Activated CD4-positive, alpha-beta T cell treated with anti-CD3 and anti-CD28 coated beads, Interleukin-2, Interleukin-4, amounts not matched to agents 100 ng/mL and 50 ng/mL, durations not matched to agents 16 hours and 8 hours (primary cell): ENCODE measurements around the gene MPP7.

Source experiments
- DNase-seq: peaks from one replicate; pipeline ENCODE4 v3.0.0-alpha.2; 2020; ENCODE audit warnings: low spot score

Gene MPP7

DNA sequence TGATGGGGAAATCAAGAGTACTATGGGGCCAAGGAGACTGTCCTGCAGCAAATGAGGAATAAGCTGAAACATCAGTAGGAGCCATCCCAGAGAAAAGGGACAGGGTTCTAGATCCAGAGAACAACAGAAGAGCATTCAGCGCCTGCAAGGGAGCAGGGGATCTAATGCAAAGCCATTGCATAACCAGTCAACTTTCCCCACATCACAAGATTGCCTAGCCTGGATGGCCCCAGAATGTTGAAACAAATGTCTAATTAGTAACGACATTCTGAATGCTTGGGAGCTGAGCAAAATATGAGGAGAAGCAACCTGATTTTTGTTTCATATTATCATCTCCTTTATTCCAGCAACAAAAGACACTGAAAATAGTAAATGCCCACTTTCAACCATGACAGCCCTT lies 2.7 kb upstream of the MPP7 start:
- DNase-seq = no peak

DNA sequence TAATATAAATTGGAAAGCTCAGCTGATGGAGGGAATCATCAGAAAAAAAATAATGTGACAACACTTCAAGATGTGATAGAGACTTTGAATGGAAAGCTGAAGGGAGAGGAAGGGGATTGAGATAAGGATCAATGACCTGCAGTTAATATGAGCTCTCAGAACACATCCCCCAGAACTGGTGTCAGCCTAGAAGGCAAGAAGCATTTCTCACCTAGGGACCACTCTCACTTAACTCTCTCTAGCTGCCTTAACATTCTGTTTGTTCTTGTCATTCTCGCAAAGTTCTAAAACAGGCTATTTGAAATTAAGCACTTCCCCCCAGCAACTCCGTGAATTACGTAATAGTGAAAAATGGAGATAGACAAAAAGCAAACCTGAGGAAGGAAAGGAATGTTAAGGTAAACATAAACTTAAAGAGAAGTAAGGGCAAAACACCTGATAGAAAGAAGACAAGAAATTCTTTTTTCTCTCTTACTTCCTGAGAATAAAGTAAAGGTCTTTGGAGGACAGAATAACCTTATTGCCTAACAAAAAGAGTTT lies 1.2 kb upstream of the MPP7 start:
- no peak for DNase-seq

DNA sequence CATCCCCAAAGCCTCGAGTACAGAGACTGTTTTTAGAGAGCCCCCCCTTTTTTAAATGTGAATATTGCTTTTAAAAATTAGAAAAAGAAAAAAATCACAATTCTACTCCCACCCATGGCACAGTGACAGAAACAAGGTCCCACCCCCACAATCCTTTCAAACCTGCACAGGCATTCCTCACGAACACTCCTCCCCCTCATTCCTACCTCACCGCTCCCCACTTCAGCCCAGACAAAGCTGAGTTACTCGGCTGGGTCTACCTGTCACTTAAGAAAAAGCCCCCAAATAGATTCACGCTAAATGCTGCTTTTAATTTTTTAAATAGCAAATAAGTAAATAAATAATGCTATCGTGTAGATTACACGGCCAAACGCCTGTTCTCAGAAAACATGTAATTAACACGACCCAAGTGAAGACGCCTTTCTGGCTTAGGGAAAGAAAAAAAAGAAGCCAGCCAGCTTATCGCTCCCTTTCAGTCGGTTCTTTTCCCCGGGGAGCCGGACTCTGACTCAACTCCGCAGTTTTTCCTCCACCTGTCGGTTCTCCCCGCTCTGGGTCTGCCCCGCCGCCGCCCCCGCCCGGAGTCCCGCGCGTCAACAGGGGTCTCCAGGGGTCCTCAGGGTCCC lies 739 bp downstream of the MPP7 start:
- DNase-seq = no peak

DNA sequence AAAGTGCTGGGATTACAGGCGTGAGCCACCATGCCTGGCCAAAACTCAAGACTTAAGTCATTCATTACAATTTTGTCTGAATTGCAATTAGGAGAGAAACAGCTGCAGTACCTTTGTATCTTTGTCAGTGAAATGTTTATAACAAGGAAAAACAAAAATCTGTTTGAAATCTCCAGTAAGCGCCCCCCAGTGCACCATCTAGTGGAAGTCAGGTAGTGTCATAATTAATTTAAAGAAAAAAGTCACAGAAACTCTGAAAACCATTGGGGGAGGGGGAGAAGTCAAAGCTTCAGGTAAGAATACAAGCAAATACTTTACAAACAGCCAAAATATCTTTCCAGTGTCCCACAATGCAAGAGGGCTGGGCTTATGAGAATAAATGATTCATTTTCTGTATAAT lies 2.8 kb downstream of the MPP7 start:
- DNase-seq = no peak

DNA sequence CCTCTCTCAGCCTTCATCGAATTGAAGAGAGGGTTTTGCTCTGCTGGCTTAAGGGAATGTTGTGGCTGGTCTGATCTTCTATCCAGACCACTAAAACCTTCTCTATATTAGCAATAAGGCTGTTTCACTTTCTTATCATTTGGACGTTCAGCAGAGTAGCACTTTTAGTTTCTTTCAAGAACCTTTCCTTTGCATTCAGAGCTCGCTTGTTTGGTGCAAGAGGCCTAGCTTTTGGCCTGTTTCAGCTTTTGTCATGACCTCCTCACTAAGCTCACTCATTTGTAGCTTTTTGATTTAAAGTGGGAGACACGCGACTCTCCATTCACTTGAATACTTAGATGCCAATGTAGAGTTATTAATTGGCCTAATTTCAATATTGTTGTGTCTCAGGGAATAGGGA lies 3.9 kb downstream of the MPP7 start:
- DNase-seq = peak; percentile 50

DNA sequence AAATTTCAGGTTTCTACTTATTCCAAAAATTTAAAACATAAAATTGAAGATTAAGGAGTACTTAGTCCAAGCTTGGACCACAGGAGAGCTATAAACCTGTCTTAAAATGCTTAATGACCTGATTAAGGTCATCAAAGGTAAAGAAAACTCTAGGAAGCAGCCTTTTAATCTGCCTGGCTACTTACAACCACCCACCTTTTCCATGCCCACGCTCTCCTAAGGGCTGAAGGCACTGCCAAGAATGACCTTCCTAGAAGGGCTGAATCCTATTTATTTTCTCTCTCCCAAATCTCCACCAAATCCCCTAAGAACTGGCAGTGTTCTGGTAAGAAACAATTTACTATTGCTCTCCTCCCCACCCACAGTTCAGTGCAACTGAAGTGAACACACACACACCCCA lies 6.8 kb downstream of the MPP7 start:
- DNase-seq = no peak

DNA sequence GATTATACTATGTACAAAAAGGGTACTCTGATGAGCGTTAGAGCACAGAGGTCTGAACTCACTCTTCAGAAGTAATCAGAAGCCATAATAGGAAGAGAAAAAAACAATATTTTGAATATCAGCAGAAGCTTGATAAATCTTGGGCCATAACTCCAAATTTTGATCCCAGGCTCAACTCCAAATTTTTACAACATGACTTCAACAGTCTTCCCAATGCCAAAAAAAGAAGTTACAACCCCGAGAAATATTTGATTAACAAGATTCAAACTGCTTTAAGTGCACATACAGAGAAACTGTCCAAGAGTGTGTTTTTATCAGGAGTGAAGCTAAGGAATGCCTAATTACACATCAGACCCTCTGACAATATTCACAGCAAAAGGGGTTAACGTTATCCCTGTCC lies 7.5 kb downstream of the MPP7 start:
- DNase-seq = no peak

DNA sequence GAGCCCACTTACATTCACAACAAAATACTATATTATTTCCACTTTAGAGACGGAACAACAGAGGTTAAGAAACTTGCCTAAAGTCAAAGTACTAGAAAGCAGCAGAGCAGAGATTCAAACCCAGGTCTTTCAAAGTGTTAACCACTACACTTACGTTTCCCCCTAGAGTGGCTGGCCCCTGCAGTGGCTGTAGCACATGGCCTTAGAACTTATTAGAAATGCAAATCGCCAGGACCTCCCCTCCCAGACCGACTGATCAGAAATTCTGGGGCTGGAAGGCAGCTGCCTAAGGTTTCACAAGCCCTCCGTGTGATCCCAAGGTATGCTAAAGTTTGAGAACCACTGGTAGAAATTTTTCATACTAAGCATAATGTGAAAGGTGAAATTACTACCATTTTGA lies 8.1 kb downstream of the MPP7 start:
- DNase-seq = no peak

DNA sequence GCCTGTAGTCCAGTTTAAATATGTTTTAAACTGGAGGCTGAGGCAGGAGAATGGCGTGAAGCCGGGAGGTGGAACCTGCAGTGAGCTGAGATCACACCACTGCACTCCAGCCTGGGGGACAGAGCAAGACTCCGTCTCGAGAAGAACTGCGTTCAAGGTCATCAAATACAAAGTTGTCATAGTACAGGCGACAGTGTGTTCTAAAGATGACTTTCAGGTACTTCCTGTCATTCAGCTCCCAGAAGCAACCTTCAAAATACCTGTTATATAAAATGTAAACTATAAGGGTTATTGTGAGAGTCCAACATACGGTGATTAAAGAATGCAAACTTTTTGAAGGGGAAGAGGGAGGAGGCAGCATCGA lies 8.7 kb downstream of the MPP7 start:
- no peak for DNase-seq

DNA sequence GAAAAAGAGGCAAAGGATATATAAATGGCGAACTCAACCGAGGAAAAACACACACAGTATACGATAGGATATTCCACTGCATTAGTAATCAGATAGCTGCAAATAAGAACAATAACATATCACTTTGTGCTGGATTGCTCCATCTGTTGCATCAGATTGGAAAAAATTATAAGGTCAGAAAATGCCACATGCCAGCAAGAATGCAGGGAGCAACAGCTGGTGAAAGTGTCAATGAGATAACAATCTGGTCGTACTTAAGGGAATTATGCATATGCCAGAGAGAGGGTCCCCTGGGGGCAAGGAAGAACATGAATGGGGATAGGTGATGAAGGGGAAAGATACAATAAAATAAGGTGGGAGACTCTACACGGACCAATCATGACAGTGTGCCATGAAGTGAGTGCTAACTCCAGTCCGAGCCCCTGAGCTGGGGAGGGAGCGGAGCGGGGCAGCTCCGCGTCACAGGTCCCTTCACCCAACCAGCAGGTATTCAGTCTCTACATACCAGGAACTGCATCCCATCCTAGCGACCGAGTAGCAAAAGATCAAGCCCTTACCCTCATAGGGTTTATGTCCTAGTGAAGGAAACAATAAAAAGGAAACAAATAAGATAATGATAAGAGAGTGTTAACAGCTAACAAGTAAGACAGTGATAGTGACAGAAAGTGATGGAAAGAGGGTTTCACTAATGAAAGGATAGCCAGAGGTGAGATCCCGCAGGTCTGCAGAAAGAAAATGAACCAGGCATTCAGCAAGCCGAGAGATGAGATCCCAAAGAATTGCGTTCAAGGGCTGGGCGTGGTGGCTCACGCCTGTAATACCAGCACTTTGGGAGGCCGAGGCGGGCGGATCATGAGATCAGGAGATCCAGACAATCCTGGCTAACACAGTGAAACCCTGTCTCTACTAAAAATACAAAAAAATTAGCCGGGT lies 9.4 kb downstream of the MPP7 start:
- no peak for DNase-seq

DNA sequence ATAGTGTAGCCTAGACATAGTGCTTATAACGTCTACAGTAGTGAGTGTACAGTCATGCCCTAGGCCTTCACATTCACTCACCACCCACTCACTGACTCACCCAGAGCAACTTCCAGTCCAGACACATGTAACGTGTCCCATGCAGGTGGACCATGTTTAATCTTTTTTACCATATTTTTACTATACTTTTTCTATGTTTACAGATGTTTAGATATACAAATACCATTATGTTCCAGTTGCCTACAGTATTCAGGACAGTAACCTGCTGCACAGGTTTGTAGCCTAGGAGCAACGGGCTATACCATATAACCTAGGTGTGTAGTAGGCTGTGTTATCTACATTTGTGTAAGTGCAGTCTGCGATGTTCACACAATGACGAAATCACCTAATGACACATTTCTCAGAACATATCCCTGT lies 11.0 kb downstream of the MPP7 start:
- DNase-seq = peak; percentile 32

DNA sequence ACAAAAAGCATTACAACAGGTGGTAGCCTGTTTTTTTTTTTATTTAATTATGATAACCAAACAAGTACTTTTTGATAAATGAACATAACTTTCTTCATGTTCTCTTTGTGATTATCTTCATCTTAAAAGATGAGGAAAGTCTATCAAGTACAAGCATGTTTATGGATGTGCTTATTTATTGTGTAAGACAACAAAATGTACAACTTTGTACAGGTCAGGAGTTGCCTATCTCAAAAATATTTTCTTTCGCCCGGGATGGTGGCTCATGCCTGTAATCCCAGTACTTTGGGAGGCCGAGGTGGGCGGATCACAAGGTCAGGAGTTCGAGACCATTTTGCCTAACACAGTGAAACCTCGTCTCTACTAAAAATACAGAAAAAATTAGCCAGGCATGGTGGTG lies 17.0 kb downstream of the MPP7 start:
- DNase-seq = no peak

DNA sequence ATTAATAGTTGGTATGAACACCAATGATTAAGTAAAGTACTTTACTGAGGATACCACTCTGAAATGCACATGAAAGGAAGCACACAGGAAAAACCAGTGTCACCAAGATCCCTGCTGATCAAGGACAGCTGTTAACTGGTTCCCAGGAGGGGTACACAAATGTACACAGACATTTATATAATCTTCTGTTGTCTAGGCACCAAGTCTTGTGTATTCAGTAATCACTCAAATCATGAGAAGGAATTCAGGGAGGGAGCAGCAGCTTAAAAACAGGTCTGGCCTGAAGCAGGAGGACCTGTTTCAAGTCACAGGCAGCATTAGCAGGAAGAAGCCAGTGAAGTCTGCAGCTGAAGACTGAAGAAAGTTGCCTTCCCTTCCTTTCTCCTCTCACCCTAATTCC lies 18.7 kb downstream of the MPP7 start:
- DNase-seq = no peak

DNA sequence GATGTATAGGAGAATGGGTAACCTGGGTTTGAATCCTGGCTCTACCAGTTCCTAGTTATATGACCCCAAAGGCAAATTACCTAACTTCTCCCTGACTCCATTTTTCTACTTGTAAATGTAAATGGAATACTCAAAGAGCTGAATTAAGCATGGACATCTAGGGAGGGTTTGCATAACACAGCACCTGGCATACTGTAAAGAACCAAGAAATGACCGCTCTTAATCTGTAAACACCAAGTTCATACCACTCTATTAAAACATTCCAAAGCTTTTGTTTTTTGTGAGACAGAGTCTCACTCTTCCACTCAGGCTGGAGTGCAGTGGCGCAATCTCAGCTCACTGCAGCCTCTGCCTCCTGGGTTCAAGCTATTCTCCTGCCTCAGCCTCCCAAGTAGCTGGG lies 19.6 kb downstream of the MPP7 start:
- DNase-seq = no peak

DNA sequence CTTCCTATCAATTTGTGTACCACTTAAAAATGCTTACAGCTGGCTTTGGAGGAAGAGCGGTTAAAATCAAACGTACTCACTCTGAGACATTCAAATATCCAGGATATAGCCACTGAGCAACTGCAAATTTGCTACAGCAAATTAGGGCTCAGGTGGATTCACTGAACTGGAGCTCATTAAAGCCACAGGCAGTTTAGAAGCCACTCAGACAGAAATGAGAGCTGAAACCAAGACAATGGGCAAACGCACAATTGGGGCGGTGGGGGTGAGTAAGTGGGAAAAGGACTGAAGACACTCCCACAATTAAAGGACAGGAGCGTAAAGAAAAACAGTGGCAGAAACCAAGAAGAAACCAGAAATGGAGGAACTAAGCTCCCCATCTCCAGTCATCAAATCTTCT lies 20.5 kb downstream of the MPP7 start:
- no peak for DNase-seq

DNA sequence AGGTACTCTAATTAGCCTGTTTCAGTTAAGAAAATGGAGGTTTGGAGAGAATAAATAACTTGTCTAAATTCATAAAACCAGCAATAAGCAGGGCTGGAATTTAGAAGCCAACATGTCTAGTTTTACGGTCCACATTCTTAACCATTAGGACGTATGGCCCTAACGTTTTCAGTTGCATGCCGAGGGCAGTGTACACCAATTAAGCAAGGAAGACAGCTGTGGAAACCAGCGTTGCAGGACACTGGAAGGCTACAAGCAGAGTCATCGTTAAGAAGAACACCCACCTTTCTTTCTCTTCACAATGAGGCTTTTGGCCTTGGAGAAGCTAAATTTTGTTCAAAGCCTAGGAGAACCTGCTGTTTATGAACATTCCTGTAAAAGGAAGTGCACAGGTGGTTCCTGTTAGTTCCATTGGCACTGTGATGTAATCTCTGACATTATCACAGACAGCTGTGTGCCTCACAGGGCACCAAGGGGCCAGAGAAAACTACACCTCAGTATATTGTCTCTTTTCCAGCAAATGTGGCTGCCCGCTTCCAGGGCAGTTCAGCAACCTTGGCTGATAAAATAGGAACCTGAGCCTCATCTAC lies 21.0 kb downstream of the MPP7 start:
- no peak for DNase-seq

DNA sequence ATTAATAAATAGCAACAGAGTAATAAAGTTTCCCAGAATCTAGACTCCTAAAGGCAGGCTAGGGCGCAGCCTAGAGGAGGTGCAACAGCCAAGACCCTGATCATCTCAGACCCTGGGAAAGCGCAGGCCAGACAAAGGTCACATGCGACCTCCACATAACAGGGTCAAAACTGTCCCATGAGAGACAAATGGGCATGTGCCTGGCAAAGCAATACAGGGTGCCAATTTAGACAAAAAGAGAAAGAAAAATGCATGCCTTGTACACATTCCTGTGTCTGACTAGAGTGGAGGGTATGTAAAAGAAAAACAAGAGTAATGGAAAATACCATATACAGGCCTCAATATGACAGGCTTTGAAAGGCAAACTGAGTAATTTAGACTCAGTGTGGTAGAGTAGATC lies 22.2 kb downstream of the MPP7 start:
- no peak for DNase-seq

DNA sequence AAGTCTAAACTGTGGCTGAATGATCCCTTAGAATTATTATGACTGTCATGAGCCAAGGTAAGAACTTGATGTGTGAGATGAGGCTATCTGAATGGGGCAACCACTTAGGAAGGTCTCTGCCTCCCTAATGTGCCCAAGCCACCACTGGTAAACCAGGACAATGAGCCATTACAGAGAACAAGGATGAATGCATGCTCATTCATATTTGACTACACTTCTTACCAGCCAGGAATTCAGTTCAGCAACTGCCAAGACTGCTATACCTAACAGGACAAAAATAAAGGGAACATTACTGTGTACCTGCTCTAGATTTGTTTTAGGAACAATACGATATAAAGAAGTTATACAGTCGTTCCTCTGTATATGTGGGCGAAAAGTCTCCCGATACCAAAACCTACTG lies 23.0 kb downstream of the MPP7 start:
- no peak for DNase-seq

DNA sequence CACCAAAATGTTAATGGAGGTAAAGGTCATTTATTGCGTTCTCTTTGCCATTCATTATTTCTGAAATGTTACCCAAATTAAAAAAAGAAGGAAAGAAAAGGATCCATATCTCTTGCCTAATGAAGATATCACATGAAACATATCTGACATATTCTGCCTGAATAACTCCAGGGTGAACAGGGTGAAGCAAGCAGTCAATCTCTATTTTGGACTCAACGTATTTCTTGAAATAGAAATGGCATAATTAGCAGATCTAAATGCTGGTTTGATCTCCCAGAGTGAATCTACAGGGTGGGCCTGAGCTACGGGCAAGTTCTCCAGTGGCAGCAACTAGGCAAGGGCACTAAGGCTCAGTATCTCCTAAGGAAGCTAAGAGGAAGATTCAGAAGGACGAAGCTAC lies 24.0 kb downstream of the MPP7 start:
- no peak for DNase-seq

DNA sequence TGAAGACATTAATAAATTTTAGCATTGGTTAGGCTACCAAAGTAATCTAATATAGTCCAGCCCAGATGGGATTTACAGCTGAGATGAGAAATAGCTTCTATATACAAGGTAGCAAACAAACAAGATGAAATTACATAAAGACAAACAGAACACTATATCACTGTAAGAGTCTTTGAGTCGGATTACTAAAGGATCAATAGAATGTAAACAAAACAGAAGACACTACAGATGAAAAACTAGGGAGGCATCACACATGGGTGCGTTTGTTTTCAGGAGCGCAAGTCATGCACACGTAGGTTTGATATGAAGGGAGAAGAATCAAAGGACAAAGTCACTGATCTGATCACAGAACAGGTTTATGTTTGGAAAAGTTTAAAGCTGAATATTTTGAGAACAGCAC lies 26.5 kb downstream of the MPP7 start:
- DNase-seq = no peak

DNA sequence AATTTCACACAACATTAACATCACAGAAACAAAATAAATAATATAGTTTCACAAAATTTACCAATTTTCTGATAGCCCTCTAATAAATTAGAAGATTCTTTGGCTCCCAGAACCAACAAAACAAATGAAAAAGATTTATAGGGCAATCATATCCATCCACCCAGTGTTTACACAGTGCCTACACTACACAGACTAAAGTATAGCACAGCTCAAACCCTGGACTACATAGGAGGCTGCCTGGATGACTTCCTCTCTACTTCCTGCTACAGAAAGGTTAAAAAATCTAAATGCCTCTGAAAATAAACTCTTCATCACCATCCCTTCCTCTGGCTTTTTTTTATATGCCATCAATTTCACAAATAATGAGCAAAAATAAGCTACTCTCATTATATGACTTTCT lies 28.4 kb downstream of the MPP7 start:
- DNase-seq = no peak

DNA sequence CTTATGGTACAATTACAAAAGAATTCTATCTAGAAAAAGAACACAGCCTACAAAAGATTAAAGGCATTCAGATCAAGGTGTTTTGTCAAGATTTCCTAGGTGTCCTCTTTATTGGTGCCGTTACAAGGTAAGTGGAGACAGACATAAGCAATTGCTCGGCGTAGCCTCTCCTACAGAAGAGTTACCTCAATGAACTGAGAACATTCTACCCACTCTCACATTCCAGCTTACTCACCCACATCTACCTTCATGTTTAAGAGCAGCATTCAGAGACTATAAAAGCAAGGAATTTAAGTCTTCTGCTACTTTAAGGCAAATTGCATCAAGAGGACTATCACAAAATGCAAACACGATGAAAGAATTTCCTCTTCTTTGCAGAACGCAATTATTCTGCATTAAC lies 29.5 kb downstream of the MPP7 start:
- DNase-seq = no peak

DNA sequence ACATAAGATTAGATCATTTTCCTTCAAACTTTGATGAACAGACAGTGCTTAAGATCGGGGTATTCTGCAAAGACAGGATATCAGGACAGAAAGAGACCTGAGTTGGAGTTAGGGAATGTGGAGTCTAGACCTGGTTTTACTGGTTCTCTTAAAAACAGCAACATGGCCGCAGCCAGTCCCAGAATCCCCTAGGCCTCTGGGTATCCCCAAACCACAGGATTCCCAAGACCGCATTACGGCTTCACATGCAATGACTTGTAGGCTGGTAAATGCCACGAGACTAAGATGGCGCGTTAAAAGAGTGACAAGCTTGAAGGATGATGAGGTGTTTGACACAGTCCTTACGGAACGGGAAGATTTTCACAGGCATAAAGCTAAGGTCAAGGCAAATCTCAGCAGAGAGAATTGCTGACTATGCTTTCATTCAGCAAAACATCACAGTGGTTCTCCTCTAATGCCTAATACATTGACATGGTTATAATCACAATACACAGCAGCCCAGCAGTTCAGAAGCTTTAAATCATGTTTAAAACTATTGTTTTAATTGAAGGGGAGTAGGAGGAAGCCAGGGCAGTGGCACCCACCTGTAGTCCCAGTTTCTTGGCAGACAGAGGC lies 32.9 kb downstream of the MPP7 start:
- no peak for DNase-seq
